ENCODE data around the gene PCNX1.

Gene PCNX1

DNA sequence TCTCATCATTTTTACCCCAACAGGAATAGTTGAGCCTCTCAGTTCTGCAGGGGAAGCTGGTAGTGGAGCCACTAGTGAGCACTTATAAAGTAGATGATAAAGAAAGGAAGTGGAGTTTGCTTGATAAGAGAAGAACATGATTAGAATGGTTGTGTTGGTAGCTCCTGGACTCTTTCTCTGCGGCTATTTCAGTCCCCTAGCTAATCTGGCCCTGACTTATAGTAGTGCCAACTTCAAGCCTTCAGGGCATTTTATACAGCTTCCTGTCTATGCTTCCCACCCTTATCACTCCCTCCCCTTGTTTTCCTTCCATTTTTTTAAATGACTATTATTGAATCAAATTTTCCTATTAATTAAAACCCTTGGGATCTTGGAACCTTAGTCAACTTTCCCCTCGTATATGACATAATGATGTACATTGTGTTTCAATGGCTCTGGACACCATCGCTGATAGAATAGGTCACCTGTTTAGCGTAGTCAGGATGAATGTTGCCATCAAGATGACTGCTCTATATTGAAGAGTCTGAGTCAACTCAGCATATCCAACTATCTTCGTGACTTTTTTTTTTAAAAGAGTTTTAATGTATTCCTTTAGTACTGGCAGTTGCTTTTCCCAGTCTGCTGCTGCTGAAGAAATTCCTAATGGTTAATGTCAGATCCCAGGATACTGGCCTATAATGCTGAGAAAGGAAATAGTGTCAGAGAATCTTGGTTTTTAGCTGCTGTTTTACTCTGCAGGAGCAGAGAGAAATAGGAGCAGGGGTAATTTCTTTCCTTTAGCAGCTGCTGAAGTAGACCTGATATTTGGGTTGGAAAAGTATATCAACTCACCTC, 16.2 kb upstream of the PCNX1 start:
- no peaks in the 10 kb centered on the region for H3K9me3 ChIP-seq (ENCODE audit: control insufficient read depth, insufficient read depth, low read depth, low read length)
- no peaks in the 10 kb centered on the region for H3K27me3 ChIP-seq (ENCODE audit: control insufficient read depth, insufficient read depth, low read length)
- no peak overlapping the region for H3K4me3 ChIP-seq (ENCODE audit: low read depth, low read length)
- no peak overlapping the region for H3K9ac ChIP-seq (ENCODE audit: low read length)
- H3K27ac ChIP-seq (ENCODE audit: low read depth, low read length): no peak overlapping the region
- peaks cover 9% of the 10 kb centered on the region for H3K4me1 ChIP-seq (ENCODE audit: control insufficient read depth, insufficient read depth, low read length)
- H3K36me3 ChIP-seq (ENCODE audit: control insufficient read depth, insufficient read depth, low read length): no peaks in the 10 kb centered on the region

DNA sequence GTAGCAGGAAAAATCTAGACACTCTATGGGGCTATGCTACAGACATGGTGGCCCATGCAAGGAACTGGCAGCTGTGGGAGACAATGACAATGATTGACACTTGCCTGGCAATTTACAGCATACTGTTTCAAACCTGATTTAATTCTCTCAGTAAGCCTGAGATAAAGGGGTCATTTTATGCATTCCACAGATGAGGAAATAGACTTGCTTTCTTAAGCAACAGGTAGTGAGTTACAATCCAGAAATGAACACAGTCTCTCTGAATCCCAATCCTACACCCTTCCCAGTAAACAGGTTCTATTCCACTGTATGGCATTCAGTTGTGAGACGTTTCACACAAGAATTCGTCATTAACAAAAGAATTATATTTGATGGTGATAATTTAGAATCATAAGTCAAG, 15.5 kb upstream of the PCNX1 start:
- Histone ChIP-seq H3K27me3 (ENCODE audit: control insufficient read depth, insufficient read depth, low read length) (no peaks in the 10 kb centered on the region), H3K4me3 (ENCODE audit: low read depth, low read length) (no peak overlapping the region), H3K27ac (ENCODE audit: low read depth, low read length) (no peak overlapping the region), H3K36me3 (ENCODE audit: control insufficient read depth, insufficient read depth, low read length) (no peaks in the 10 kb centered on the region), H3K9me3 (ENCODE audit: control insufficient read depth, insufficient read depth, low read depth, low read length) (0 out of 2 replicates have a peak, but pooled peaks cover 3% of the 10 kb centered on the region), H3K4me1 (ENCODE audit: control insufficient read depth, insufficient read depth, low read length) (peaks cover 2% of the 10 kb centered on the region), H3K9ac (ENCODE audit: low read length) (no peak overlapping the region)

- no peaks in the 10 kb centered on the region for H3K36me3 ChIP-seq (ENCODE audit: control insufficient read depth, insufficient read depth, low read length)
- 0 out of 2 replicates have a peak, but pooled peaks cover 3% of the 10 kb centered on the region for H3K9me3 ChIP-seq (ENCODE audit: control insufficient read depth, insufficient read depth, low read depth, low read length)
- no peak overlapping the region for H3K9ac ChIP-seq (ENCODE audit: low read length)
- H3K27me3 ChIP-seq (ENCODE audit: control insufficient read depth, insufficient read depth, low read length): no peaks in the 10 kb centered on the region
- no peak overlapping the region for H3K4me3 ChIP-seq (ENCODE audit: low read depth, low read length)
- H3K4me1 ChIP-seq (ENCODE audit: control insufficient read depth, insufficient read depth, low read length): no peaks in the 10 kb centered on the region
- H3K27ac ChIP-seq (ENCODE audit: low read depth, low read length): no peak overlapping the region
These were observed 14.0 kb upstream of the PCNX1 start for GRCh38 chr14:70893062-70893845.

DNA sequence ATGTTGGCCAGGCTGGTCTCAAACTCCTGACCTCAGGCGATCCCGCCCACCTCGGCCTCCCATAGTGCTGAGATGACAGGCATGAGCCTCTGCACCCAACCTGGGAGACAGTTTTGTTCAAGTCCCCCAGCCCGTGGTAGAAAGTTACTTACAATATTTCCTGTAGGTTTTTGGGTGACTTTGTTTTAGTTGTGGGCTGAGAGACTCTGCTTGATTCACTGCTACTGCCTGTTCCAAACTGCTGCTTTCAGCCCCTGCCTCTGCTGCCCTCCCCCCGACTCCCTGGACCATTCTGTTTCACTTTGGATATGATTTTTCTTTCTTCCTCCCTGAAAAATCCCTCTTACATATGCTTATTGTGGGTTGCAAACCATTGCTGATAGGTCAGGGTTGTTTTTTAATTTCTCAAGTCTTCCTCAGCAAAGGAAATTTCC, 13.4 kb upstream of the PCNX1 start:
- H3K9ac ChIP-seq (ENCODE audit: low read length): no peak overlapping the region

GRCh38 chr14:70894868-70895267, 12.4 kb upstream of the PCNX1 start:
- Histone ChIP-seq H3K4me1 (ENCODE audit: control insufficient read depth, insufficient read depth, low read length) (no peaks in the 10 kb centered on the region), H3K4me3 (ENCODE audit: low read depth, low read length) (no peak overlapping the region), H3K9ac (ENCODE audit: low read length) (no peak overlapping the region), H3K36me3 (ENCODE audit: control insufficient read depth, insufficient read depth, low read length) (no peaks in the 10 kb centered on the region), H3K27me3 (ENCODE audit: control insufficient read depth, insufficient read depth, low read length) (no peaks in the 10 kb centered on the region), H3K9me3 (ENCODE audit: control insufficient read depth, insufficient read depth, low read depth, low read length) (0 out of 2 replicates have a peak, but pooled peaks cover 3% of the 10 kb centered on the region), H3K27ac (ENCODE audit: low read depth, low read length) (no peak overlapping the region)

More for the DNA sequence above, 13.4 kb upstream of the PCNX1 start:
- Histone ChIP-seq H3K36me3 (ENCODE audit: control insufficient read depth, insufficient read depth, low read length) (no peaks in the 10 kb centered on the region), H3K27me3 (ENCODE audit: control insufficient read depth, insufficient read depth, low read length) (no peaks in the 10 kb centered on the region), H3K27ac (ENCODE audit: low read depth, low read length) (no peak overlapping the region), H3K4me1 (ENCODE audit: control insufficient read depth, insufficient read depth, low read length) (no peaks in the 10 kb centered on the region), H3K9me3 (ENCODE audit: control insufficient read depth, insufficient read depth, low read depth, low read length) (0 out of 2 replicates have a peak, but pooled peaks cover 3% of the 10 kb centered on the region), H3K4me3 (ENCODE audit: low read depth, low read length) (no peak overlapping the region)

- H3K27me3 ChIP-seq (ENCODE audit: control insufficient read depth, insufficient read depth, low read length): no peaks in the 10 kb centered on the region
- H3K9me3 ChIP-seq (ENCODE audit: control insufficient read depth, insufficient read depth, low read depth, low read length): 0 out of 2 replicates have a peak, but pooled peaks cover 3% of the 10 kb centered on the region
- H3K27ac ChIP-seq (ENCODE audit: low read depth, low read length): no peak overlapping the region
- no peaks in the 10 kb centered on the region for H3K36me3 ChIP-seq (ENCODE audit: control insufficient read depth, insufficient read depth, low read length)
- H3K9ac ChIP-seq (ENCODE audit: low read length): no peak overlapping the region
- H3K4me3 ChIP-seq (ENCODE audit: low read depth, low read length): no peak overlapping the region
- no peaks in the 10 kb centered on the region for H3K4me1 ChIP-seq (ENCODE audit: control insufficient read depth, insufficient read depth, low read length)
These were observed 10.9 kb upstream of the PCNX1 start for GRCh38 chr14:70896317-70896716.

DNA sequence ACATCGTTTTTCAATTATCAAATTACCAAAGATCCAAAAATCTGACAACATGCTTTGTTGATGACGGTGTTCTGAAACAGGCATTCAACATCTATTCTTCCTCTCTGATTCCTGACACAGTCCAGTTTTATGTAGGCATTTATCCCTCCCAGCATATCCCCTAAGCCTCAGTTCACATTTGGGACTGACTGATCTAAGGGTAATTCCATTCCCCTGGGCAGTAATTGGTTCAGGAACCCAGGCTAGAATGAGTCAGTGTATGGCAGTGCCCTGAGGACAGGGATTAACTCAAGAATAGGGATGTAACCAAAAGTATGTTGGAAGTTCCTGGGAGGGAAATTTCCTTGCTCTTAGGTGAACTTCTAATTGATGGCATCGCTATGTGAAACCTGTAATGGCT, 10.3 kb upstream of the PCNX1 start:
- H3K27me3 ChIP-seq (ENCODE audit: control insufficient read depth, insufficient read depth, low read length): no peaks in the 10 kb centered on the region
- no peak overlapping the region for H3K27ac ChIP-seq (ENCODE audit: low read depth, low read length)
- 0 out of 2 replicates have a peak, but pooled peaks cover 3% of the 10 kb centered on the region for H3K9me3 ChIP-seq (ENCODE audit: control insufficient read depth, insufficient read depth, low read depth, low read length)
- H3K4me3 ChIP-seq (ENCODE audit: low read depth, low read length): no peak overlapping the region
- no peaks in the 10 kb centered on the region; the same call in 1 of the 2 replicates for H3K4me1 ChIP-seq (ENCODE audit: control insufficient read depth, insufficient read depth, low read length)
- no peaks in the 10 kb centered on the region for H3K36me3 ChIP-seq (ENCODE audit: control insufficient read depth, insufficient read depth, low read length)
- no peak overlapping the region for H3K9ac ChIP-seq (ENCODE audit: low read length)

DNA sequence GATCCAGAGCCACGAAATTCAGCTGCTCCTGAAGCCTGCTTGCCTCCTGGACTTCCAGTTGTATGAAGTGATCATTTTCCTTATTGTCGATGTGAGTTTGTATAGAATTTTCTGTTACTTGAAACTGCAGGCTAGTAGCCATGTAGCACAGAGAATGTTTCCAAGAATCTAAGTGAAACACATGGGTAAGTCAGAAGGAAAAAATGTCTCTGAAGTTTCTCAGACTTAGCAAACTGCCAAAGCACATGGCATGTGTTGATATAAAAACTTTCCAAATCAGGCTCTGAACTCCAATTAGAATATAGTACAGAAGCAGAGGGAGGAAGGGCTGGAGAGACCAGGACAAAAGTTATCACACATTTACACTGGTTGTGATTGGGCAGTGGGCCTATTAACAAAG, 9.8 kb upstream of the PCNX1 start:
- H3K9me3 ChIP-seq (ENCODE audit: control insufficient read depth, insufficient read depth, low read depth, low read length): 0 out of 2 replicates have a peak, but pooled peaks cover 3% of the 10 kb centered on the region
- H3K27ac ChIP-seq (ENCODE audit: low read depth, low read length): no peak overlapping the region
- H3K4me1 ChIP-seq (ENCODE audit: control insufficient read depth, insufficient read depth, low read length): no peaks in the 10 kb centered on the region; the same call in 1 of the 2 replicates
- H3K27me3 ChIP-seq (ENCODE audit: control insufficient read depth, insufficient read depth, low read length): no peaks in the 10 kb centered on the region
- H3K36me3 ChIP-seq (ENCODE audit: control insufficient read depth, insufficient read depth, low read length): no peaks in the 10 kb centered on the region
- H3K4me3 ChIP-seq (ENCODE audit: low read depth, low read length): no peak overlapping the region
- no peak overlapping the region for H3K9ac ChIP-seq (ENCODE audit: low read length)

DNA sequence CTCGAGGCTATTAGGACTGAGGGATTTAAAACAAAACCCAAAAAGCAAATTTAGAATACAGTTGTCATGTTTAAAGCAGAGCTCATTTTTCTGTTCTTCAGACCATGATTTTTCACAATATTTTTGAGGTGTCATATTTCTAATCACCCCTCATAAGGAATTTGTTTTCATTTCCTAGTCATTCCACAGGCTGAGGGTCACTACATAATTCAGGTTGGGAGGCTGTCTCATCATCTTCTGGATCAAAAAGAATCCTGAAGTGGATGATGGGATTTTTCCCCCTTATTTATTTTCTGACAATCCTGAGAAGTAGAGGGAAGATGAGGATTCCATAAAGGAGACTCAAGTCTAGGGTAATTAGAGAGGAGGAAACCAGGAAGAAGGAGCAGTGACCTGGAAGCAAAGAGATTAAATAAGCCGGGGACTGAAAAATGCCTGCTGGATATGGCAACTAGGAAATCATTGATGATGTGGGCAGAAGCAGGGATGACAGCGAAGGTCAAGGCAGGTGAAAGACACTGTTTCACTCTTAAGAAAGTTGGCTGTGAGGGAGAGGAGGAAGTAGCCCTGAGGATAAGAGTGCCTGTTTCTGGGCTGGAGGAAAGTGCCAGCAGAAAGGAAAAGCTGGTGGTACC, 9.0 kb upstream of the PCNX1 start:
- Histone ChIP-seq H3K4me3 (ENCODE audit: low read depth, low read length) (no peak overlapping the region), H3K36me3 (ENCODE audit: control insufficient read depth, insufficient read depth, low read length) (no peaks in the 10 kb centered on the region)

DNA sequence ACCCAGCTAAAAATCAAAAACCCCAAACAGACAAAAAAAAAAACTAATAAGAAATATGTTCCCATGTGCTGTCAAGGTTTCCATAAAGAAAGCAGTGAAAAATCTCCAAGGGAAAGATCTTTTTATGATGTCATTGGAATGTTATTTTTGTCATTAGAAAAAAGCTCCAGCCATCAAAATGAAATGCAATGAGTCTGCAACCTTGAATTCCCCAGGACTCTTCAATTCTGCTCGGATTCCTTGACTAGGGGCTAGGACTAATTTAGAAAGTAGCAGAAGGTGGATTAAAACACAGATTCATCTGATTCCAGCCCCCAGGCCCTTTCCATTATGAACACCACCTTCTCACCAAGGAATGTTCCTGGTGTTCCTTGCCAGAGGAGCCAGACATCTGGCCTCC, 6.0 kb upstream of the PCNX1 start:
- H3K27ac ChIP-seq (ENCODE audit: low read depth, low read length): no peak overlapping the region
- no peaks in the 10 kb centered on the region for H3K36me3 ChIP-seq (ENCODE audit: control insufficient read depth, insufficient read depth, low read length)
- no peaks in the 10 kb centered on the region for H3K27me3 ChIP-seq (ENCODE audit: control insufficient read depth, insufficient read depth, low read length)
- H3K9ac ChIP-seq (ENCODE audit: low read length): no peak overlapping the region
- peaks cover 13% of the 10 kb centered on the region for H3K4me1 ChIP-seq (ENCODE audit: control insufficient read depth, insufficient read depth, low read length)
- H3K4me3 ChIP-seq (ENCODE audit: low read depth, low read length): no peak overlapping the region
- H3K9me3 ChIP-seq (ENCODE audit: control insufficient read depth, insufficient read depth, low read depth, low read length): 0 out of 2 replicates have a peak, but pooled peaks cover 2% of the 10 kb centered on the region

More for the DNA sequence above, 9.0 kb upstream of the PCNX1 start:
- no peaks in the 10 kb centered on the region for H3K27me3 ChIP-seq (ENCODE audit: control insufficient read depth, insufficient read depth, low read length)
- H3K27ac ChIP-seq (ENCODE audit: low read depth, low read length): no peak overlapping the region
- H3K9me3 ChIP-seq (ENCODE audit: control insufficient read depth, insufficient read depth, low read depth, low read length): 0 out of 2 replicates have a peak, but pooled peaks cover 3% of the 10 kb centered on the region
- H3K4me1 ChIP-seq (ENCODE audit: control insufficient read depth, insufficient read depth, low read length): no peaks in the 10 kb centered on the region; the same call in 1 of the 2 replicates
- no peak overlapping the region for H3K9ac ChIP-seq (ENCODE audit: low read length)
